SK-N-SH (cell line): Measurements from ENCODE around the gene ASTN2. TPM values are rescaled to one million over a fixed set of nuclear protein-coding genes. Genes with fewer than 3 reads are reported as not detected.

ENCODE experiments used
- CTCF ChIA-PET: fragments of 300-600, 350-600 bp; formaldehyde crosslinking; extraction: SDS; loops from one replicate; lab custom pipeline; 2021; lab: Yijun Ruan, JAX
- POLR2A ChIA-PET: fragments of 350-600 bp; sonication (Branson Sonifier 250); formaldehyde crosslinking; extraction: SDS; loops from one replicate; lab custom pipeline; 2020; ENCODE audit warnings: antibody characterized with exemption, inconsistent platforms; lab: Yijun Ruan, JAX
- DNase-seq: peaks from one replicate; pipeline ENCODE4 v3.0.0; 2012
- H2AFZ ChIP-seq: fragments of 200-600 bp; sonication (generic); 2 replicates; pipeline ENCODE4 v1.8.1; 2016; ENCODE audit warnings: antibody characterized with exemption, mild to moderate bottlenecking, low read depth
- H3F3A ChIP-seq: fragments of 200-600 bp; sonication (generic); replicated peaks from 2 replicates; pipeline ENCODE3; 2016; ENCODE audit warnings: antibody characterized with exemption, mild to moderate bottlenecking; ENCODE audit not compliant: insufficient read depth
- H3K27ac ChIP-seq, 2 experiments: fragments of 200-500 bp in 1 of 2; fragments of 200-600 bp in 1 of 2; sonication (Bioruptor generic) in 1 of 2; sonication (generic), shearing (Covaris generic) in 1 of 2; 2 replicates each; pipeline versions ENCODE4 v1.5.1 to v1.6.1; 2014 to 2016; ENCODE audit warnings: low read depth in 2 of 2, inconsistent platforms in 1 of 2, low read length in 1 of 2, mild to moderate bottlenecking in 1 of 2, mixed read lengths in 1 of 2
- H3K27me3 ChIP-seq: fragments of 200-600 bp; sonication (generic), shearing (Covaris generic); 2 replicates; pipeline ENCODE4 v1.6.1; 2016; ENCODE audit warnings: mixed run types; ENCODE audit not compliant: insufficient read depth
- H3K36me3 ChIP-seq, 2 experiments: fragments of 200-500 bp in 1 of 2; fragments of 200-600 bp in 1 of 2; sonication (Bioruptor generic) in 1 of 2; sonication (generic) in 1 of 2; replicated peaks in 1 of 2; 2 replicates each; pipeline versions ENCODE3 to v1.5.1; 2014 to 2016; ENCODE audit warnings: low read length in 1 of 2, mild to moderate bottlenecking in 1 of 2; ENCODE audit not compliant: insufficient read depth in 2 of 2, control insufficient read depth in 1 of 2
- H3K4me1 ChIP-seq, 2 experiments: fragments of 200-500 bp in 1 of 2; fragments of 200-600 bp in 1 of 2; sonication (Bioruptor generic) in 1 of 2; sonication (generic), shearing (Covaris generic) in 1 of 2; 2 replicates each; pipeline versions ENCODE4 v1.5.1 to v1.6.1; 2014 to 2016; ENCODE audit warnings: low read depth in 1 of 2, low read length in 1 of 2, mixed run types in 1 of 2; ENCODE audit not compliant: insufficient read depth in 2 of 2, control insufficient read depth in 1 of 2
- H3K4me2 ChIP-seq: fragments of 200-600 bp; sonication (generic), shearing (Covaris generic); 2 replicates; pipeline ENCODE4 v1.6.1; 2017; ENCODE audit warnings: mixed run types
- H3K4me3 ChIP-seq, 2 experiments: fragments of 200-500 bp in 1 of 2; fragments of 200-600 bp in 1 of 2; sonication (Bioruptor generic) in 1 of 2; sonication (generic), shearing (Covaris generic) in 1 of 2; 2 replicates each; pipeline versions ENCODE4 v1.5.1 to v1.8.1; 2014 to 2016; ENCODE audit warnings: low read depth in 2 of 2, inconsistent platforms in 1 of 2, low read length in 1 of 2, mild to moderate bottlenecking in 1 of 2, mixed read lengths in 1 of 2, moderate library complexity in 1 of 2
- H3K79me2 ChIP-seq: fragments of 200-600 bp; sonication (generic); 2 replicates; pipeline ENCODE4 v1.8.1; 2017; ENCODE audit warnings: mild to moderate bottlenecking; ENCODE audit not compliant: insufficient read depth
- H3K9ac ChIP-seq: fragments of 200-600 bp; sonication (generic); 2 replicates; pipeline ENCODE4 v1.6.1; 2017; ENCODE audit warnings: mixed run types
- H3K9me2 ChIP-seq: fragments of 200-600 bp; sonication (generic); 2 replicates; pipeline ENCODE4 v1.6.1; 2017; ENCODE audit warnings: mixed run types
- H3K9me3 ChIP-seq: fragments of 200-600 bp; sonication (generic); 2 replicates; pipeline ENCODE4 v1.6.1; 2017; ENCODE audit warnings: mixed run types, mild to moderate bottlenecking, moderate library complexity
- H4K20me1 ChIP-seq: fragments of 200-600 bp; sonication (generic); 2 replicates; pipeline ENCODE4 v1.6.1; 2017; ENCODE audit warnings: mild to moderate bottlenecking, mixed run types; ENCODE audit not compliant: insufficient read depth
- CHD2 ChIP-seq: fragments of 150-350 bp; IDR thresholded peaks from 2 replicates; pipeline ENCODE4 v1.6.1; 2018; ENCODE audit warnings: low read length; ENCODE audit not compliant: partially characterized antibody
- ELF1 ChIP-seq: IDR thresholded peaks from 2 replicates; pipeline ENCODE4 v1.4.0; 2012
- EP300 ChIP-seq, 2 experiments: IDR thresholded peaks; 2 replicates each; pipeline versions ENCODE4 v1.4.0 to v1.6.1; 2012; ENCODE audit warnings: borderline replicate concordance in 1 of 2, low read depth in 1 of 2, low read length in 1 of 2
- FOSL2 ChIP-seq: IDR thresholded peaks from 2 replicates; pipeline ENCODE4 v1.4.0; 2012; ENCODE audit warnings: low read depth, mild to moderate bottlenecking, moderate library complexity, borderline replicate concordance
- FOXJ3 ChIP-seq: sonication (generic); formaldehyde crosslinking; IDR thresholded peaks from 2 replicates; pipeline ENCODE4 v1.5.1; 2020; ENCODE audit warnings: mild to moderate bottlenecking, missing genetic modification reagents
- GABPA ChIP-seq: IDR thresholded peaks from 2 replicates; pipeline ENCODE4 v1.4.0; 2012; ENCODE audit warnings: low read depth, mild to moderate bottlenecking
- GATA2 ChIP-seq: sonication (generic); formaldehyde crosslinking; IDR thresholded peaks from 2 replicates; pipeline ENCODE4 v1.5.0; 2020; ENCODE audit warnings: mild to moderate bottlenecking, missing genetic modification reagents
- JUND ChIP-seq: IDR thresholded peaks from 2 replicates; pipeline ENCODE4 v1.4.0; 2012
- MAX ChIP-seq: IDR thresholded peaks from 2 replicates; pipeline ENCODE4 v1.4.0; 2012; ENCODE audit warnings: low read depth
- MXI1 ChIP-seq: IDR thresholded peaks from 2 replicates; pipeline ENCODE4 v1.6.1; 2012; ENCODE audit warnings: mild to moderate bottlenecking, low read depth, low read length, improper control_type of control experiment
- PBX3 ChIP-seq: IDR thresholded peaks from 2 replicates; pipeline ENCODE4; 2012
- POLR2AphosphoS5 ChIP-seq: IDR thresholded peaks from 2 replicates; pipeline ENCODE4 v1.6.1; 2012; ENCODE audit warnings: low read depth, low read length
- RAD21 ChIP-seq: IDR thresholded peaks from 2 replicates; pipeline ENCODE4 v1.6.1; 2012; ENCODE audit warnings: mild to moderate bottlenecking, low read length
- SMC3 ChIP-seq: IDR thresholded peaks from 2 replicates; pipeline ENCODE4 v1.6.1; 2012; ENCODE audit warnings: low read depth, low read length, improper control_type of control experiment
- TAF1 ChIP-seq: IDR thresholded peaks from 2 replicates; pipeline ENCODE4 v1.6.1; 2012; ENCODE audit warnings: low read depth, mild to moderate bottlenecking, low read length, moderate library complexity, borderline replicate concordance
- TCF12 ChIP-seq: IDR thresholded peaks from 2 replicates; pipeline ENCODE4 v1.4.0; 2012
- USF1 ChIP-seq: IDR thresholded peaks from 2 replicates; pipeline ENCODE4 v1.4.0; 2012; ENCODE audit warnings: low read depth, borderline replicate concordance
- USF2 ChIP-seq: fragments of 150-350 bp; IDR thresholded peaks from 2 replicates; pipeline ENCODE4 v1.6.1; 2017; ENCODE audit warnings: antibody characterized with exemption, low read length, low read depth, borderline replicate concordance
- WGBS: methylation state at CpG from one replicate; pipeline ENCODE4 v1.1.6; 2017; ENCODE audit warnings: low lambda C conversion rate; 5-methylcytosine and 5-hydroxymethylcytosine counted together
- polyA plus RNA-seq, 3 experiments: library from polyadenylated mRNA; depleted of rRNA; stranded (reverse); fragments of >200 nt; gene quantifications; 2 replicates each; pipeline ENCODE4 v1.2.3, GENCODE V29; 2012
- TF ChIP-seq, protein P1 (sequence below): fragments of 200-600 bp; sonication (generic); IDR thresholded peaks from 2 replicates; pipeline ENCODE4 v1.6.1; 2017; ENCODE audit warnings: antibody characterized with exemption, mild to moderate bottlenecking, moderate library complexity
- TF ChIP-seq, protein P2 (sequence below): fragments of 150-350 bp; IDR thresholded peaks from 2 replicates; pipeline ENCODE4 v1.6.1; 2016; ENCODE audit warnings: mild to moderate bottlenecking, low read depth, low read length

Gene ASTN2
- polyA plus RNA-seq, 1 of the 3 experiments (the other 2 are of a cell fraction): 6.6 TPM

DNA sequence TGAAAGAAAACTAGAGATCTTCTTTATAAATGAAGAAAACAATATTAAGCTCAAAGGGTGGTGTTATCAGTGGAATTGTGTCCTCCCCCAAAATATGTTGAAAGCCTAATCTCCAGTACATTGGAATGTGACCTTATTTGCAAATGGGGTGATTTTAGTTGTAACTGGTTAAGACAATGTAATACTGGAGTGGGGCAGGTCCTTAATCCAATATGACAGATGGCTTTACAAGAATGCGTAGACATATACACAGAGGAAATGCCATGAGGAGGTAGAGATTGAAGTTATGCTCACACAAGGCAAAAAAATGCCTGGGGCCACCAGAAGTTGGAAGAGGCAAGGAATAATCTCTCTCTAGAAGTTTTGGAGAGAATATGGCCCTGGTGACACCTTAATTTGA lies 741.5 kb downstream of the ASTN2 start:
- no peaks in the 10 kb centered on the region for H3F3A ChIP-seq
- TF ChIP-seq TCF12: peak; percentile 29; the same call in 1 of the 2 replicates
- TF ChIP-seq PBX3: peak; percentile 45; the same call in 1 of the 2 replicates
- TF ChIP-seq RAD21: no peak
- TF ChIP-seq, all 33 proteins: peak for 2
- Histone ChIP-seq H3K9me2 (no peaks in the 10 kb centered on the region), H3K4me3 (no peak overlapping the region), H3K27ac (peak overlapping the region in 1 of 2 experiments; percentile 64; a peak in 1 of 4 replicates), H3K79me2 (no peaks in the 10 kb centered on the region), H3K9me3 (no peaks in the 10 kb centered on the region; the same call in 1 of the 2 replicates), H3K36me3 (no peaks in the 10 kb centered on the region), H3K4me2 (no peak overlapping the region), H4K20me1 (no peaks in the 10 kb centered on the region), H3K4me1 (no peaks in the 10 kb centered on the region), H3K9ac (no peak overlapping the region), H2AFZ (no peak overlapping the region), H3K27me3 (no peaks in the 10 kb centered on the region)
- CTCF ChIA-PET: interaction anchor here (0.6 kb wide), 1 partner anchor 64 kb away, joined by 3 read pairs; no protein-coding TSS in a partner anchor
- 50% methylated on average over 1 of the region's 1 CpG for WGBS
- POLR2A ChIA-PET: no interaction called here
- no peak for DNase-seq

GRCh38 chr9:116671605-116672004 lies 743.3 kb downstream of the ASTN2 start:
- Histone ChIP-seq H3K27ac (no peak overlapping the region), H3K36me3 (no peaks in the 10 kb centered on the region), H3K9ac (no peak overlapping the region), H3K4me3 (no peak overlapping the region), H3F3A (no peaks in the 10 kb centered on the region), H3K27me3 (no peaks in the 10 kb centered on the region), H2AFZ (no peak overlapping the region), H3K4me1 (no peaks in the 10 kb centered on the region), H3K4me2 (no peak overlapping the region), H4K20me1 (no peaks in the 10 kb centered on the region), H3K79me2 (no peaks in the 10 kb centered on the region)
- 69% methylated on average over 2 of the region's 2 CpGs for WGBS
- CTCF ChIA-PET: no interaction called here
- no peak for DNase-seq
- TF ChIP-seq USF2 (no peak), GATA2 (CRISPR knock-in tag) (no peak), TAF1 (no peak), FOXJ3 (CRISPR knock-in tag) (no peak), ELF1 (no peak), SMC3 (no peak), MAX (no peak), POLR2AphosphoS5 (no peak), EP300 (IDR thresholded peaks at IDR 0.05; ENCODE audit: borderline replicate concordance in 1 of 2, low read depth in 1 of 2, low read length in 1 of 2) (no peak), RAD21 (no peak), CHD2 (no peak), JUND (no peak), FOSL2 (no peak), GABPA (no peak), USF1 (no peak), TCF12 (no peak), MXI1 (no peak)
- TF ChIP-seq, protein P1, sequence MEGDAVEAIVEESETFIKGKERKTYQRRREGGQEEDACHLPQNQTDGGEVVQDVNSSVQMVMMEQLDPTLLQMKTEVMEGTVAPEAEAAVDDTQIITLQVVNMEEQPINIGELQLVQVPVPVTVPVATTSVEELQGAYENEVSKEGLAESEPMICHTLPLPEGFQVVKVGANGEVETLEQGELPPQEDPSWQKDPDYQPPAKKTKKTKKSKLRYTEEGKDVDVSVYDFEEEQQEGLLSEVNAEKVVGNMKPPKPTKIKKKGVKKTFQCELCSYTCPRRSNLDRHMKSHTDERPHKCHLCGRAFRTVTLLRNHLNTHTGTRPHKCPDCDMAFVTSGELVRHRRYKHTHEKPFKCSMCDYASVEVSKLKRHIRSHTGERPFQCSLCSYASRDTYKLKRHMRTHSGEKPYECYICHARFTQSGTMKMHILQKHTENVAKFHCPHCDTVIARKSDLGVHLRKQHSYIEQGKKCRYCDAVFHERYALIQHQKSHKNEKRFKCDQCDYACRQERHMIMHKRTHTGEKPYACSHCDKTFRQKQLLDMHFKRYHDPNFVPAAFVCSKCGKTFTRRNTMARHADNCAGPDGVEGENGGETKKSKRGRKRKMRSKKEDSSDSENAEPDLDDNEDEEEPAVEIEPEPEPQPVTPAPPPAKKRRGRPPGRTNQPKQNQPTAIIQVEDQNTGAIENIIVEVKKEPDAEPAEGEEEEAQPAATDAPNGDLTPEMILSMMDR: no peak
- TF ChIP-seq, protein P2, sequence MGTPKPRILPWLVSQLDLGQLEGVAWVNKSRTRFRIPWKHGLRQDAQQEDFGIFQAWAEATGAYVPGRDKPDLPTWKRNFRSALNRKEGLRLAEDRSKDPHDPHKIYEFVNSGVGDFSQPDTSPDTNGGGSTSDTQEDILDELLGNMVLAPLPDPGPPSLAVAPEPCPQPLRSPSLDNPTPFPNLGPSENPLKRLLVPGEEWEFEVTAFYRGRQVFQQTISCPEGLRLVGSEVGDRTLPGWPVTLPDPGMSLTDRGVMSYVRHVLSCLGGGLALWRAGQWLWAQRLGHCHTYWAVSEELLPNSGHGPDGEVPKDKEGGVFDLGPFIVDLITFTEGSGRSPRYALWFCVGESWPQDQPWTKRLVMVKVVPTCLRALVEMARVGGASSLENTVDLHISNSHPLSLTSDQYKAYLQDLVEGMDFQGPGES: no peak
- TF ChIP-seq, all 33 proteins: peak for 0
- no peaks in the 10 kb centered on the region; the same call in 1 of the 2 replicates for H3K9me3 ChIP-seq
- no peaks in the 10 kb centered on the region for H3K9me2 ChIP-seq
- POLR2A ChIA-PET: no interaction called here
